VCaP (cell line): Measurements from ENCODE around the gene TMEM184C.
A peak's percentile ranks its signal among the peaks of the same experiment; 100 is the strongest.

Source experiments
- H3K27ac ChIP-seq: fragments of 450-650 bp; 2 replicates; pipeline ENCODE4 v1.5.1; 2017
- CTCF ChIP-seq: fragments of 450-650 bp; conservative IDR thresholded peaks from 2 replicates; pipeline ENCODE4 v1.5.1; 2017; ENCODE audit warnings: mild to moderate bottlenecking, moderate library complexity

TMEM184C gene

GRCh38 chr4:147696866-147697265 lies 79.7 kb downstream of the TMEM184C start:
- no peak for TF ChIP-seq CTCF
- no peak overlapping the region for H3K27ac ChIP-seq

GRCh38 chr4:147704846-147705245 lies 87.6 kb downstream of the TMEM184C start:
- TF ChIP-seq CTCF, result no peak

GRCh38 chr4:147707892-147708672 lies 90.9 kb downstream of the TMEM184C start:
- peak; percentile 88 for TF ChIP-seq CTCF
- no peak overlapping the region for H3K27ac ChIP-seq

More at GRCh38 chr4:147704846-147705245, 87.6 kb downstream of the TMEM184C start:
- no peak overlapping the region for H3K27ac ChIP-seq

GRCh38 chr4:147709999-147710398 lies 92.8 kb downstream of the TMEM184C start:
- H3K27ac ChIP-seq, result no peak overlapping the region
- no peak for TF ChIP-seq CTCF

GRCh38 chr4:147714575-147715401 lies 97.6 kb downstream of the TMEM184C start:
- no peak overlapping the region for H3K27ac ChIP-seq
- no peak for TF ChIP-seq CTCF

GRCh38 chr4:147717878-147718277 lies 100.7 kb downstream of the TMEM184C start:
- no peak for TF ChIP-seq CTCF

More at GRCh38 chr4:147717878-147718277, 100.7 kb downstream of the TMEM184C start:
- no peak overlapping the region for H3K27ac ChIP-seq
